HT-29 (cell line): Measurements from ENCODE around the gene DOCK10. TPM values are rescaled to one million over a fixed set of nuclear protein-coding genes. Genes with fewer than 3 reads are reported as not detected.
"Not testable (repeated sequence)": the region's sequence is repeated elsewhere in the genome, so short reads cannot be mapped to it uniquely, and the experiment has no call there.

ENCODE experiments used
- DNase-seq: peaks from one replicate; pipeline ENCODE4 v3.0.0-alpha.2; 2015; ENCODE audit warnings: low spot score
- total RNA-seq: library from RNA; depleted of rRNA; stranded (reverse); fragments of >200 nt; shearing (Covaris generic); gene quantifications from 2 replicates; pipeline ENCODE4 v1.2.3, GENCODE V29; 2014

DOCK10 gene
- total RNA-seq, 1 experiment from 2014 or later = not detected

- DNase-seq = no peak
These were observed 120.0 kb downstream of the DOCK10 start for GRCh38 chr2:224922142-224922727.

- no peak for DNase-seq
These were observed 122.7 kb downstream of the DOCK10 start for GRCh38 chr2:224919472-224920110.

- no peak for DNase-seq
These were observed 123.4 kb downstream of the DOCK10 start for GRCh38 chr2:224918626-224919471.

GRCh38 chr2:224917246-224917645 is 125.0 kb downstream of the DOCK10 start:
- DNase-seq = not testable (repeated sequence)

GRCh38 chr2:224915136-224915535 is 127.1 kb downstream of the DOCK10 start:
- no peak for DNase-seq

GRCh38 chr2:224910574-224910925 is 131.7 kb downstream of the DOCK10 start:
- DNase-seq = no peak

GRCh38 chr2:224909885-224910573 is 132.2 kb downstream of the DOCK10 start:
- DNase-seq = no peak

GRCh38 chr2:224908818-224909217 is 133.4 kb downstream of the DOCK10 start:
- DNase-seq = no peak

- no peak for DNase-seq
These were observed 137.9 kb downstream of the DOCK10 start for GRCh38 chr2:224904381-224904780.

GRCh38 chr2:224903621-224904020 is 138.6 kb downstream of the DOCK10 start:
- DNase-seq = no peak

GRCh38 chr2:224901121-224901676 is 141.1 kb downstream of the DOCK10 start:
- DNase-seq = no peak

GRCh38 chr2:224895377-224895776 is 146.9 kb downstream of the DOCK10 start:
- DNase-seq = no peak

- DNase-seq = no peak
These were observed 147.9 kb downstream of the DOCK10 start for GRCh38 chr2:224894356-224894755.

- DNase-seq = no peak
These were observed 148.4 kb downstream of the DOCK10 start for GRCh38 chr2:224893848-224894247.

- no peak for DNase-seq
These were observed 149.6 kb downstream of the DOCK10 start for GRCh38 chr2:224892574-224893204.

- no peak for DNase-seq
These were observed 151.9 kb downstream of the DOCK10 start for GRCh38 chr2:224890372-224890771.

GRCh38 chr2:224887141-224887540 is 155.1 kb downstream of the DOCK10 start:
- DNase-seq = no peak

- no peak for DNase-seq
These were observed 156.3 kb downstream of the DOCK10 start for GRCh38 chr2:224885836-224886547.

GRCh38 chr2:224885291-224885690 is 157.0 kb downstream of the DOCK10 start:
- no peak for DNase-seq

GRCh38 chr2:224884188-224884587 is 158.1 kb downstream of the DOCK10 start:
- DNase-seq = no peak

GRCh38 chr2:224883700-224884099 is 158.6 kb downstream of the DOCK10 start:
- DNase-seq = no peak
